Activated naive CD8-positive, alpha-beta T cell (primary cell): ENCODE results near the gene SLC16A13.

Experiments
- H3K27ac Mint-ChIP-seq: one replicate; pipeline ENCODE4 v1.8.0; 2021; ENCODE audit warnings: mixed read lengths
- H3K27me3 Mint-ChIP-seq: one replicate; pipeline ENCODE4 v1.8.0; 2021; ENCODE audit warnings: mixed read lengths
- H3K36me3 Mint-ChIP-seq: one replicate; pipeline ENCODE4 v1.8.0; 2021; ENCODE audit warnings: mixed read lengths
- H3K4me1 Mint-ChIP-seq: one replicate; pipeline ENCODE4 v1.8.0; 2021; ENCODE audit warnings: low read depth, mixed read lengths
- H3K4me3 Mint-ChIP-seq: one replicate; pipeline ENCODE4 v1.8.0; 2021; ENCODE audit warnings: mild to moderate bottlenecking, mixed read lengths
- H3K9me3 Mint-ChIP-seq: one replicate; pipeline ENCODE4 v1.8.0; 2021; ENCODE audit warnings: low read depth, mixed read lengths

Gene SLC16A13

DNA sequence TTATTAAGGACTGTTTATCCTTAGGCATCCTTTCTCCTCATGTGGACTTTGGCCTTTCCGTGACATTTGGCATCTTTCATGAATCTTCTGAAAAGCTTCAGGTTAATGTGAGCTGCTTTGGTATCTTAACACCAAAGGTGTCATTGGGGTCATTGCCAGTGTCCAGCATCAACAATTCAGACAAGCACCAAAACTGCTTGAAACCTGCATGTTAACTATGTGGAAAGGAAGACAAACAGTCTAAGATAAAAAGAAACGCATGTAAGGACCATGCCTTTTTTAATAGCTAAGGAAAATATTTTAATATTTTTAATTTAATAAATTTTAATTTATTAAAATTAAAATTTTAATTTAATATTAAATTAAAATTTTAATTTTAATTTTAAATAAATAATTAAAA, 32.1 kb upstream of the SLC16A13 start:
- no peak overlapping the region for H3K4me3 Mint-ChIP-seq
- peaks cover 14% of the 10 kb centered on the region for H3K36me3 Mint-ChIP-seq
- H3K27me3 Mint-ChIP-seq: no peaks in the 10 kb centered on the region

GRCh38 chr17:7004398-7005253, 31.2 kb upstream of the SLC16A13 start:
- Mint-ChIP-seq H3K36me3 (peaks cover 10% of the 10 kb centered on the region), H3K27ac (no peak overlapping the region), H3K9me3 (no peaks in the 10 kb centered on the region), H3K4me1 (peaks cover 23% of the 10 kb centered on the region), H3K4me3 (no peak overlapping the region), H3K27me3 (no peaks in the 10 kb centered on the region)

More for the DNA sequence above, 32.1 kb upstream of the SLC16A13 start:
- Mint-ChIP-seq H3K4me1 (peaks cover 18% of the 10 kb centered on the region), H3K27ac (no peak overlapping the region), H3K9me3 (no peaks in the 10 kb centered on the region)

- Mint-ChIP-seq H3K27me3 (no peaks in the 10 kb centered on the region), H3K36me3 (peaks cover 8% of the 10 kb centered on the region), H3K27ac (no peak overlapping the region), H3K9me3 (no peaks in the 10 kb centered on the region), H3K4me1 (peaks cover 33% of the 10 kb centered on the region), H3K4me3 (no peak overlapping the region)
These were observed 30.1 kb upstream of the SLC16A13 start for GRCh38 chr17:7005716-7006115.

- H3K4me1 Mint-ChIP-seq: peaks cover 41% of the 10 kb centered on the region
- H3K36me3 Mint-ChIP-seq: peaks cover 3% of the 10 kb centered on the region
- H3K9me3 Mint-ChIP-seq: no peaks in the 10 kb centered on the region
- H3K27ac Mint-ChIP-seq: peak overlapping the region; percentile 50
- H3K4me3 Mint-ChIP-seq: no peak overlapping the region
- no peaks in the 10 kb centered on the region for H3K27me3 Mint-ChIP-seq
These were observed 28.7 kb upstream of the SLC16A13 start for GRCh38 chr17:7007143-7007542.

DNA sequence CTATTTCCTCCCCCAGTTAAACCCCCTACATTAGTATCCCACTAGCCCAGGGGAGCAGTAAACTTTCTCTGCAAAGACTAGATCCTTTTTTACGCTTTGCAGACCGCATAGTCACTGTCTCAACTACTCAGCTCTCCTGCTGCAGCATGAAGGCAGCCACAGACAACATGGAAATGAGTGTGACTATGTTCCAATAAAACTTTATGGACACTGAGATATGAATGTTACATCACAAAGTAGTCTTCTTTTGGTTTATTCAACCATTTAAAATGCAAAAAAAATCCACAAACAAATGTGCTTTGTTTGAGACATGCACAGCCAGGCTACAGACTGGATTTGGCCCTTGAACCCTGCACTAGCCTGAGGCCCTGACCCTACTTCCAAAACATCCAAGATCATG, 25.3 kb upstream of the SLC16A13 start:
- H3K4me3 Mint-ChIP-seq: peak overlapping the region; percentile 97
- H3K36me3 Mint-ChIP-seq: peaks cover 3% of the 10 kb centered on the region
- no peaks in the 10 kb centered on the region for H3K9me3 Mint-ChIP-seq
- peaks cover 46% of the 10 kb centered on the region for H3K4me1 Mint-ChIP-seq
- H3K27ac Mint-ChIP-seq: peak overlapping the region; percentile 50
- no peaks in the 10 kb centered on the region for H3K27me3 Mint-ChIP-seq

GRCh38 chr17:7011415-7011814, 24.4 kb upstream of the SLC16A13 start:
- peaks cover 5% of the 10 kb centered on the region for H3K36me3 Mint-ChIP-seq
- no peaks in the 10 kb centered on the region for H3K9me3 Mint-ChIP-seq
- no peaks in the 10 kb centered on the region for H3K27me3 Mint-ChIP-seq
- peaks cover 55% of the 10 kb centered on the region for H3K4me1 Mint-ChIP-seq
- H3K4me3 Mint-ChIP-seq: peak overlapping the region; percentile 97
- H3K27ac Mint-ChIP-seq: peak overlapping the region; percentile 99

- peak overlapping the region; percentile 97 for H3K4me3 Mint-ChIP-seq
These were observed 23.9 kb upstream of the SLC16A13 start for GRCh38 chr17:7011942-7012254.

GRCh38 chr17:7014261-7014994, 21.4 kb upstream of the SLC16A13 start:
- Mint-ChIP-seq H3K9me3 (no peaks in the 10 kb centered on the region), H3K4me1 (peaks cover 64% of the 10 kb centered on the region), H3K4me3 (peak overlapping the region; percentile 97), H3K36me3 (peaks cover 8% of the 10 kb centered on the region), H3K27me3 (no peaks in the 10 kb centered on the region), H3K27ac (peak overlapping the region; percentile 99)

More at GRCh38 chr17:7011942-7012254, 23.9 kb upstream of the SLC16A13 start:
- Mint-ChIP-seq H3K27ac (peak overlapping the region; percentile 99), H3K36me3 (peaks cover 5% of the 10 kb centered on the region), H3K9me3 (no peaks in the 10 kb centered on the region), H3K4me1 (peaks cover 60% of the 10 kb centered on the region), H3K27me3 (no peaks in the 10 kb centered on the region)

DNA sequence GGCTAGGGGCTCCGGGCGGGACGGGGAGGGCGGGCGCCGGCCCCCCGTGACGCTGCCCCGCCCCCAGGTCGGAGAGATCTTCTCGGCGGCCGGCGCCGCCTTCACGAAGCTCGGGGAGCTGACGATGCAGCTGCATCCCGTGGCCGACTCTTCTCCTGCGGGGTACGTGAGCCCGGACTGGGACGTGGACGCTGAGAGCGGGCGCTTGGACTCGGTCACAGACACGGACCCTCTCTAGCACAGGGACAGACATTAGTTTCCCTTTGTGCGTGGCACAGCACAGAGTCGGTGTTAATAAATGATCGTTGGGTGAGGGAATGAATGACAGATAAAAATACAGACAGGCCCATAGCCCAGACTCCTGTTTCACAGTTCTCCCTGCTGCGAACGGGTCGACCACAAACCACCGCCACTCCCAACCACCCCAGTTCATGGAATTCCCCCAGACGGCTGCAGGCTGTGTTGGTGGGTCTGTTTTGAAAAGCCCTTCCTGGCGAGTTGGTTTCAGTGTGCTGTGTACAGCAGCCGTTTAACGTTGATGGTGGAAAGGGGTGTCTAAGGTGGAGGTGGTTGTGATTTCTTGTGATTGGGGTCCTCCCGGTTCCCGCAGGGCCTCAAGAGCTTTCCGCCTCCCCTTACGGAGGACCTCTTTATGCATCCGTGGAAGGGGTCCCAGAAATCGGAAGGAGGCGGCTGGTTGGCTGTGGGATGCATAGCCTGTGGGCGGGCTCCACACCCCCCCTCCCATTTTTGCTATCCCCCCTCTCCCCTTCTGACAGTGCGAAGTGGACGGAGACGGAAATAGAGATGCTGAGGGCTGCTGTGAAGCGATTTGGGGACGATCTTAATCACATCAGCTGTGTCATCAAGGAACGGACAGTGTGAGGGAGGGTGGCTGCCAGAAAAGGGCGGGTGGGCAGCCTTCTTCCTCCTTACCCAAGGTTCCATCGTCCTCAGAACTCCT, 20.5 kb upstream of the SLC16A13 start:
- Mint-ChIP-seq H3K9me3 (no peaks in the 10 kb centered on the region), H3K27me3 (no peaks in the 10 kb centered on the region), H3K4me3 (peak overlapping the region; percentile 91), H3K27ac (peak overlapping the region; percentile 95), H3K4me1 (peaks cover 58% of the 10 kb centered on the region), H3K36me3 (peaks cover 8% of the 10 kb centered on the region)

- Mint-ChIP-seq H3K36me3 (peaks cover 8% of the 10 kb centered on the region), H3K4me1 (peaks cover 51% of the 10 kb centered on the region), H3K27me3 (no peaks in the 10 kb centered on the region), H3K27ac (peak overlapping the region; percentile 95), H3K4me3 (peak overlapping the region; percentile 91), H3K9me3 (no peaks in the 10 kb centered on the region)
These were observed 19.4 kb upstream of the SLC16A13 start for GRCh38 chr17:7016418-7016817.

GRCh38 chr17:7016886-7017826, 18.7 kb upstream of the SLC16A13 start:
- H3K36me3 Mint-ChIP-seq: peaks cover 8% of the 10 kb centered on the region
- peak overlapping the region; percentile 46 for H3K4me3 Mint-ChIP-seq
- no peaks in the 10 kb centered on the region for H3K9me3 Mint-ChIP-seq
- no peaks in the 10 kb centered on the region for H3K27me3 Mint-ChIP-seq
- H3K4me1 Mint-ChIP-seq: peaks cover 50% of the 10 kb centered on the region
- H3K27ac Mint-ChIP-seq: peak overlapping the region; percentile 34

DNA sequence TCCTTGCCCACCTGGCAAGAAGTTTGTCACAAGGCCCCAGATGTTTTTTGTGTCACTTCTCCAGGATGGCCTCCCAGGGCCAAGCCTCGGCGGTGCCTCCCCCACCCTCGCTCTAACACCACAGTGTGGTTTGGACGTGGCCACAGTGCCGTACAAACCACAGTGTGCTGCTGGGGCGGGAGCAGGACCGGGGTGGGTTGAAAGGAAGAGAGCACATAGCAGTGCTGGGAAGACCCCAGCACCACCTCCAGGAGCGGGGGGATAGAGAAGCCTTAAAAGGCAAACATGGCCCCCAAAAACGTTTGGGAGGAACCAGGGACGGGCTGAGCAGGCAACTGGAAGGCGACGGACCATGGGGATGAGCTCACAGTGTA, 18.0 kb upstream of the SLC16A13 start:
- peak overlapping the region; percentile 27 for H3K4me3 Mint-ChIP-seq
- H3K9me3 Mint-ChIP-seq: no peaks in the 10 kb centered on the region
- H3K4me1 Mint-ChIP-seq: peaks cover 54% of the 10 kb centered on the region
- H3K36me3 Mint-ChIP-seq: peaks cover 8% of the 10 kb centered on the region
- H3K27me3 Mint-ChIP-seq: no peaks in the 10 kb centered on the region
- H3K27ac Mint-ChIP-seq: peak overlapping the region; percentile 34

- Mint-ChIP-seq H3K4me3 (no peak overlapping the region), H3K27me3 (no peaks in the 10 kb centered on the region), H3K4me1 (peaks cover 59% of the 10 kb centered on the region), H3K27ac (peak overlapping the region; percentile 38), H3K36me3 (peaks cover 8% of the 10 kb centered on the region), H3K9me3 (no peaks in the 10 kb centered on the region)
These were observed 17.4 kb upstream of the SLC16A13 start for GRCh38 chr17:7018331-7018964.
